Measurements from ENCODE around the gene VAMP8.

VAMP8 gene

DNA sequence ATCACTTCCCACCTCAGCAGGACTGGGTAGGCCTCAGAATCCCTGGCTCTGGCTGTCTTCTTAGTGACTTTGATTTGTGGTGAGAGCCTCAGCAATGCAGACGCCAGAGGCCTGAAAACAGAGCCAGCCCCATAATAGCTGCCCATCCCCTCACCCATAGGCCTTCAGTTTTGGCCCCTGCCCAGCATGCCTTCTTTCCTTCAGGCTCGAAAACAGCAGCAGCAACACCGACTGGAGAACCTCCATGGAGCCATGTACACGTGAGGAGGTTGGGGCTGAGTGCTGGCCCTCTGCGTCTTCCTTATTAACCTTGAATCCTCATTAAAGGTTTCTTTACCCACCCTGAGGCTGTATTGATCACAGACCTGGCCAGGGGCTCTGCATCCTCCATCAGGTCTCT lies 19.9 kb downstream of the VAMP8 start:
- H3K27ac ChIP-seq = no peak overlapping the region
- TF ChIP-seq, protein P1, sequence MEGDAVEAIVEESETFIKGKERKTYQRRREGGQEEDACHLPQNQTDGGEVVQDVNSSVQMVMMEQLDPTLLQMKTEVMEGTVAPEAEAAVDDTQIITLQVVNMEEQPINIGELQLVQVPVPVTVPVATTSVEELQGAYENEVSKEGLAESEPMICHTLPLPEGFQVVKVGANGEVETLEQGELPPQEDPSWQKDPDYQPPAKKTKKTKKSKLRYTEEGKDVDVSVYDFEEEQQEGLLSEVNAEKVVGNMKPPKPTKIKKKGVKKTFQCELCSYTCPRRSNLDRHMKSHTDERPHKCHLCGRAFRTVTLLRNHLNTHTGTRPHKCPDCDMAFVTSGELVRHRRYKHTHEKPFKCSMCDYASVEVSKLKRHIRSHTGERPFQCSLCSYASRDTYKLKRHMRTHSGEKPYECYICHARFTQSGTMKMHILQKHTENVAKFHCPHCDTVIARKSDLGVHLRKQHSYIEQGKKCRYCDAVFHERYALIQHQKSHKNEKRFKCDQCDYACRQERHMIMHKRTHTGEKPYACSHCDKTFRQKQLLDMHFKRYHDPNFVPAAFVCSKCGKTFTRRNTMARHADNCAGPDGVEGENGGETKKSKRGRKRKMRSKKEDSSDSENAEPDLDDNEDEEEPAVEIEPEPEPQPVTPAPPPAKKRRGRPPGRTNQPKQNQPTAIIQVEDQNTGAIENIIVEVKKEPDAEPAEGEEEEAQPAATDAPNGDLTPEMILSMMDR (conservative IDR thresholded peaks at IDR 0.05) = no peak
- TF ChIP-seq ZFX (IDR thresholded peaks at IDR 0.05) = no peak

DNA sequence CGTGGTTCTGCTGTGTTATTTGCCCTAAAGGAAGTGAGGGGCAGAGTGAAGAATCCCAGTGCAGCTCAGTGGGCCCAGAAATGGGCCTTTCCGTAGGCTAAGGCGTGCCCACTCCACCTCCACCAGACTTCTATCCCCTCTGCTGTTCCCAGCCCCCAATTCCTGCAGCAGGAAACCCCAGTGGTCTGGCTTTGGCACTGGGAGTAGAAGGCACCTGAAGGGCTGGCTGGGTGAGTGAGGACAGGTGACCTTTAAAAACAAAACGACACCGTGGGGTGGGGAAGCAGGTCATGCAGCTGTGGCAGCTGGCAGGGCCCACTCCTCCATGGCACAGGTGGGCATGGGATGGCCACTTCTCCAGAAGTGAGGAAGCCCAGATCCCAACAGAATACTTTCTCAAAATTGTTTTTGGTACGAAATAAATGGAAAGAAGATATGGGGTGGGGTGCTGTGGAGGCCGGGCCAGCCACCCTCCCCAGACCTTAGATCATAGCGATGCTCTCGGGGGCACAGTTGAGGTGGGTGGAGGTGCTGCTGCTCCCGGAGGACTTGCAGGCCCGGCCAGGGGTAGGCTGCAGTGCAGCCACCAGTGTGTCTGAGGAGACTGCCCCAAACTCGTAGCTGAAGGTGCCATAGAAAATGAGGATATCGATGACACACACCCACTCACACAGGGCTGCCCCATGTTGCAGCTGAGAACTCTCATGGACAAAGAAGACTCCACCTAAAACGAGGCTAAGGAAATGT lies 21.4 kb downstream of the VAMP8 start:
- no peak overlapping the region for H3K27ac ChIP-seq
- no peak for TF ChIP-seq ZFX (IDR thresholded peaks at IDR 0.05)
- TF ChIP-seq, protein P1 (conservative IDR thresholded peaks at IDR 0.05) = no peak

DNA sequence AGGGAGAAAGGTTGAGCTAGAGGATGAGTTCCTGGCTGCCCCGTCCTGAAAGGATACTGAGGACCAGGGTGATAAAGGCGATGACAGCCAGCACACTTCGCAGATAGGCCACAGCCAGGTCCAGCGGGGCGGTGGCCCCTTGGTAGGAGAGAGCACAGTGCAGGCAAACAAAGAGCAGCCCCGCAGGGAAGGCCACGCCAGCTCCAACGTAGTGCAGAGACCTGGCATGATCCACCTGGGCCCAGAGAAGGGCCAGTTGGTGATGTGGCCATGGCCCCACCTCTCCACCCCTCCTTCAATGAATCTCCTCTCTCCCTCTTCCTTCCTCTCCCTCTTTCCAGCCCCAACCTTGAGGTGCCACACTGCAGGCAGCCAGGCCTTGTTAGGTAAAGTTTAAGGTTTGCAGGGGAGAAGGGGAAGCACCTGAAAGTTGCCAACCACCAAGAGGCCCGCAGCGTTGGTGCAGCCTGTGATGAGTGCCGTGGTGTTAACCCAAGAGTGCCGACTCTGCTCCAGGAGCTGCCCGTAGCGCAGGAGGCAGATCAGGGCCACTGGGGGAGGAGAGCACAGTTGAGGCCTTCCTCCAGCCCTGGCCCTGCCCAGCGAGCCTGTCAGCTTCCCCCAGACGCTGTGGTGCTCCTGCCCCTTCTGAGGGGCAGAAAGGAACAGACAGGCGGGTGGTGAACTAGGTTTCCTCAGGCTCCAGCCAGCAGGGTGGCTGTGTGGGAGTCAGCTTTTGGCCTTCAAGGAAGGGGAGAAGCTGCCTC lies 22.3 kb downstream of the VAMP8 start:
- no peak for TF ChIP-seq ZFX (IDR thresholded peaks at IDR 0.05)
- TF ChIP-seq, protein P1 (conservative IDR thresholded peaks at IDR 0.05) = no peak
- no peak overlapping the region for H3K27ac ChIP-seq

DNA sequence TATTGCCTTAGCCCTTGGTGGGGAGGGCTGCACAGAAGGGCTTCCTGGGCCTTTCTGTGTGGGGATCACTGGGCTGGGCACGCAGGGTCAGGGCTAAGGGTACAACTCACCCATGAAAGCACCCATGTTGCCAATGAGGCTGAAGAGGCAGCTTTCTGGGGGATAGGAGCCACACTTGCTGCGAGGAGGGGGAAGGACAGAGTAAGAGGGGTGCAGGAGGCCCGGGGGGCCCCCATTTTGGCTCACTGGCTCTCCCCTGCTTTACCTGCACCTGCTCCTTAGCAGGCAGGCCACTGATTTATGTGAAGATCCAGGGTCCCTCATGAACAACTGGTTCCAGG lies 22.8 kb downstream of the VAMP8 start:
- no peak overlapping the region for H3K27ac ChIP-seq
- TF ChIP-seq ZFX (IDR thresholded peaks at IDR 0.05) = no peak
- TF ChIP-seq, protein P1 (conservative IDR thresholded peaks at IDR 0.05) = no peak

DNA sequence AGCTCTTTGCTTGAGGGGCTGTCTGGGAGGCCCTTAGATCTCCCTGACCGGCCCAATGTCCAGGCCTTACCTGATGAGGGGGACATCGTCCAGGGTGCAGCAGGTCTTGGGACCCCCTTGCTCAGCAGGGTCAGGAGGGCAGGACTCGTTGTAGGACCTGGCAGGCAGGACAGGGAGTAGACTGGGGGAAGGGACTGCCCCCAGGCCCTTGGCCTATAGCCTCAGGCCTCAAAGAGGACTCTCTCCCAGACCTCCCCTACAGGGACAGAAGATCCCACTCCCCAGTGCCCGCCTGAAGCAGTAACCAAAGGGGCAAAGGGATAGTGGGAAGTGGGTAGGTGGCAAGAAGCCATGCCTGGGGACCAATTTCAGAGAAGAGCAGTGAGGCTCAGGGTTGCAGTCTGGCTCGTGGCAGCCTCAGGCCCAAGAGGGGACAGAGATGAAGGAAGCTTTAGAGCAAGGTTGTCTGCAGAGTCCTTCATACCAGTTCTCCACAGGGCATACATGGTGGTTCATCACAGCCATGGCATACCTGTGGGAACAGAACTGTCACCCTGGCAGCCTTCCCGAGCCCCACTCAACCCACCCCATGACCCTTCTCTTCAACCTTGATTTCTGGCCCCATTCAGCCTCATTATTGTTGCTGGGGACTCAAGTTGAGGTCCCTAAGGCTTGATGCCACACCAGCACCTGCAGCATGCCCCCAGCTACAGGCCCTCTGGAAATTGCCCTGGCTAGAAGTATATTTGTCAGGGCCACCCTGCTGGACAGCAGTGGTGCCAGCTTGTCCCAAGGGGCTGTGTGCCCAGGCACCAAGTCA lies 23.8 kb downstream of the VAMP8 start:
- H3K27ac ChIP-seq = peak overlapping the region; percentile 69; the same call in 1 of the 2 replicates
- TF ChIP-seq, protein P1 (conservative IDR thresholded peaks at IDR 0.05) = no peak
- TF ChIP-seq ZFX (IDR thresholded peaks at IDR 0.05) = no peak

DNA sequence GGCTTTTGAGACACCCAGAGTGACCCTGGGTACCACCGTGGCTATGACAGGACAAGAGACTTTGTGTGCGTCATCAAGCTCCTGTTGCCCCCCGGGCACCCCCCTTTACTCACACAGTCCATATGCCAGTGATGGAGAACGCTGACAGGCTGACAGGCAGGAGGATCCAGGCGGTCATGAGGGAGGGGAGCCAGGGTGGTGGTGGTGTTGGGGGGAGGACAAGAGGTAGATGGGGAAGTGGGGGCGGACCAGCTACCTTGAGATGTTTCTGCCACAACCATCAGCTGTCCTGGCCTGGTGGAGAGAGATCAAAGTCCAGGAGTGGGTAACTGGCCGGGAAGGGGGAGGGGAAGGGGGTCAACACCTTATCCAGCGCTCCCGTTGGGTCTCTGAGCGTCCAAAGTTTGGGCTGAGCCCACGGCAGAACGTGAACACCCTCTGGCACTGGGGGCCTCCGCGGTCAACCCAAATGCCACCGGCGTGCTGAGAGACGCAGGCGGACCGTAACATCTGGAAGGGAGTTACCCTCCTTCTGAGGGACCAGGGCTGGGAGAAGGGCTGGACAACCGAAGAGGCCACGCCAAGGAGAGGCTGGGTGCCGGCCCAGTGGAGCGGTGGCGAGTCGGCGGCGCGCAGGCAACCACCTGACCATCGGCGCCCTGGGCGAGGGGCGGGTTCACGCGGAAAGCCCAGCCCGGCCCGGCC lies 24.5 kb downstream of the VAMP8 start:
- H3K27ac ChIP-seq = peak overlapping the region; percentile 69
- TF ChIP-seq ZFX (IDR thresholded peaks at IDR 0.05) = no peak
- TF ChIP-seq, protein P1 (conservative IDR thresholded peaks at IDR 0.05) = no peak
